Measurements from ENCODE around the gene ZPR1.
"Not testable (repeated sequence)": the region's sequence is repeated elsewhere in the genome, so short reads cannot be mapped to it uniquely, and the experiment has no call there.

The ZPR1 gene

DNA sequence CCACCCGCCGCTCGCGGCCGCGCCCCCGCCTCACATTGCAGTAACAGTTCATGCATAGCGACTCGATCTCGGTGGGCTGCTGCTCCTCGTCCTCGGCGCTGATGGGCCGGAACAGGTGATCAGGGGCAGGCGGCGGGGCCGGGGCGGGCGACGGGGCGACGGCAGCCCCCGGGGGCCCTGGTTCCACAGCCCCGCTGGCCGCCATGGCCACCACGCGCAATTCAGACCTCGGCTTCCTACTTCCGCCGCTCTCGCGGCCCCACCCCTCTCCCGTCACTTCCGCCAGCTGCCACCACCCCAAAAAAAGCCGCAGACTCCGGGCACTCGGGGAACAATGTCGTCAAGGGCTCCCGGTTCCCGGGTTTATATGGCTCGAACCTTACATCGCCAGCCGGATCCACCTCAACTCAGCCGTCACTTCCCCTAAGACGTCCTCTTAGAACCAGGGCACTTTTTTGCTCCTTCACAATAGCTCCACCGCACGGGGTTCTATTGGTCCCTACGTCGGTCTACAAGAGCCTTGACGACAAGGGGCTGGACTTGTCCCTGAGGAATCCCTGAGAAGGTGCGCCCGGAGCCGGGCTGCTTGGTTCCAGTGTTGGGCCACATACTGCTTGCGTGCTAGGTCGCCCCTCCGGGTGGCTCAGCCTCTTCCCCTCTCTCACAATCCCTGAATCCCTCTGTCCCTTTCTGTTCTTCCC lies at the start of gene ZPR1:
TSS of gene ZPR1 (minus strand) at position 238 of the 701 bp plus-strand sequence. CDS start at position 205, 33 bp downstream.
- peaks cover 20% of the 10 kb centered on the region for H3K4me1 ChIP-seq (ENCODE audit: insufficient read depth, low read length)
- peak within 1 kb of the TSS; percentile 78 for H3K27ac ChIP-seq (ENCODE audit: low read depth, low read length)
- H3K36me3 ChIP-seq (ENCODE audit: insufficient read depth, low read length): peaks cover 35% of the 10 kb centered on the region
- peak within 1 kb of the TSS; percentile 73 to 82 for H3K4me3 ChIP-seq (ENCODE audit: low read depth in 1 of 2, low read length in 2 of 2)
- peak within 1 kb of the TSS; percentile 34 for H3K9ac ChIP-seq (ENCODE audit: low read length)
- no peaks in the 10 kb centered on the region for H3K27me3 ChIP-seq (ENCODE audit: control insufficient read depth in 1 of 2, insufficient read depth in 2 of 2, low read length in 2 of 2)
- H3K9me3 ChIP-seq (ENCODE audit: low read length): no peaks in the 10 kb centered on the region

DNA sequence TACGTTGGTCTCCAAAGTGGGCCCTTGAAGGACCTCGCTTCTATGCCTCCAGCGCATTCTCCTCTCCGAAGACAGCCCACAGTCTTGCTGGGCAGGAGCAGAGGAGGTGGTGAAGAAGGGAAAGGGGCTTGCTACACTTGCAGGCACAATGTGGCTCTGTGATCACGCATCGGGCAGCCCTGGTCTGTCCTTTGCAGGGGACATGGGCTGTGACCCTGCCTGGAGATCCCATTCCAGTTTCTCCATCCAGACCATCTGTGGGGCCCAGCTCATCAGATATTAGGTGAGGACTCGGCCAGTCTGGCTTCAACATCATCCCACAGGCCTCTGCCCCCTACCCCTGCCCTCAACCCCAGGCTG lies 48.8 kb upstream of the ZPR1 start:
- no peak overlapping the region for H3K9ac ChIP-seq (ENCODE audit: low read length)
- H3K36me3 ChIP-seq (ENCODE audit: insufficient read depth, low read length): no peaks in the 10 kb centered on the region
- H3K9me3 ChIP-seq (ENCODE audit: low read length): no peaks in the 10 kb centered on the region
- H3K27me3 ChIP-seq (ENCODE audit: control insufficient read depth in 1 of 2, insufficient read depth in 2 of 2, low read length in 2 of 2): no peaks in the 10 kb centered on the region
- H3K27ac ChIP-seq (ENCODE audit: low read depth, low read length): no peak overlapping the region
- no peak overlapping the region for H3K4me3 ChIP-seq (ENCODE audit: low read depth in 1 of 2, low read length in 2 of 2)
- H3K4me1 ChIP-seq (ENCODE audit: insufficient read depth, low read length): peaks cover 6% of the 10 kb centered on the region

- Histone ChIP-seq H3K4me3 (ENCODE audit: low read depth in 1 of 2, low read length in 2 of 2) (peak overlapping the region; percentile 11 to 47), H3K27ac (ENCODE audit: low read depth, low read length) (peak overlapping the region; percentile 67), H3K9ac (ENCODE audit: low read length) (no peak overlapping the region), H3K9me3 (ENCODE audit: low read length) (no peaks in the 10 kb centered on the region), H3K4me1 (ENCODE audit: insufficient read depth, low read length) (peaks cover 6% of the 10 kb centered on the region), H3K36me3 (ENCODE audit: insufficient read depth, low read length) (no peaks in the 10 kb centered on the region), H3K27me3 (ENCODE audit: control insufficient read depth in 1 of 2, insufficient read depth in 2 of 2, low read length in 2 of 2) (no peaks in the 10 kb centered on the region)
Observed at GRCh38 chr11:116835791-116836631, 48.2 kb upstream of the ZPR1 start.

DNA sequence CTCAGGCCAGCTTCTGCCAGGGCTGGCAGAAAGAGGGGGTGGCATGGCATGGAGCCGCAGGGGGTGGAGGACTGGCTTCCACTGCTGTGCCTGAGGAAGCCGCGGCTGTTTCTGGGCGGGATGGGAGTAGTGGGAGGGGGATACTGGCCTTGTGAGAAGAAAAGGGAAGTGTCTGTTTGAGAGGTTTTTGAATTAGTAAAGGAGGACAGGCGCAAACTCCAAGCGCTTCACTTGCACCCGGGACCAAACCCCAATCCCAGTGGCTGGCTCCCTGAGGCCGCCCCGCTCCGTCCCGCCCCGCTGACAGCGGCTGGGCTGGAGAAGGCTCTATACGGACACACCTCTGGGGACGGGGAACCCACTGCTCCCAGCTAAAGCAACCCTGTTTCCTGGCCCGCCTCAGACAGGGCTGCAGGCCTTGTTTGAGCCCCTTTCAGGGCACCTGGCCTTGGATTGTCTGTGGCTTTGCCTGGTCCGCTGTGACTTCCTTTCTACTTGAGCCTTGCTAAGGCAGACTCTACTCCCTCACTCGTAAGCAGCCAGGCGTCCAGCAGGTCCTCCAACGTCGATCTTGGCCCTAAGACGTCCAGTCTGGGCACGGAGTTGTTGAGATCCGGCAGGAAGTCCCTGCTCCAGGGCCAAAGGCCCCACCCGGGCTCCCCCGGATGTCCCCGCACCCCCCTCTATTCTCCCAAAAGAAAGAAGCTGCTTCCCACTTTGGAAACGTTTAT lies 47.4 kb upstream of the ZPR1 start:
- Histone ChIP-seq H3K9me3 (ENCODE audit: low read length) (no peaks in the 10 kb centered on the region), H3K4me3 (ENCODE audit: low read depth in 1 of 2, low read length in 2 of 2) (peak overlapping the region; percentile 11 to 47), H3K27ac (ENCODE audit: low read depth, low read length) (peak overlapping the region; percentile 67), H3K4me1 (ENCODE audit: insufficient read depth, low read length) (peaks cover 6% of the 10 kb centered on the region), H3K9ac (ENCODE audit: low read length) (peak overlapping the region; percentile 27), H3K36me3 (ENCODE audit: insufficient read depth, low read length) (no peaks in the 10 kb centered on the region), H3K27me3 (ENCODE audit: control insufficient read depth in 1 of 2, insufficient read depth in 2 of 2, low read length in 2 of 2) (no peaks in the 10 kb centered on the region)

GRCh38 chr11:116834535-116835041 lies 46.8 kb upstream of the ZPR1 start:
- H3K4me1 ChIP-seq (ENCODE audit: insufficient read depth, low read length); H3K9me3 ChIP-seq (ENCODE audit: low read length); H3K27ac ChIP-seq (ENCODE audit: low read depth, low read length); H3K27me3 ChIP-seq (ENCODE audit: control insufficient read depth in 1 of 2, insufficient read depth in 2 of 2, low read length in 2 of 2); H3K4me3 ChIP-seq (ENCODE audit: low read depth in 1 of 2, low read length in 2 of 2); H3K9ac ChIP-seq (ENCODE audit: low read length); H3K36me3 ChIP-seq (ENCODE audit: insufficient read depth, low read length): not testable (repeated sequence)

- no peaks in the 10 kb centered on the region for H3K27me3 ChIP-seq (ENCODE audit: control insufficient read depth in 1 of 2, insufficient read depth in 2 of 2, low read length in 2 of 2)
- H3K4me3 ChIP-seq (ENCODE audit: low read depth in 1 of 2, low read length in 2 of 2): no peak overlapping the region
- no peak overlapping the region for H3K9ac ChIP-seq (ENCODE audit: low read length)
- no peaks in the 10 kb centered on the region for H3K36me3 ChIP-seq (ENCODE audit: insufficient read depth, low read length)
- H3K4me1 ChIP-seq (ENCODE audit: insufficient read depth, low read length): peaks cover 6% of the 10 kb centered on the region
- H3K9me3 ChIP-seq (ENCODE audit: low read length): no peaks in the 10 kb centered on the region
- no peak overlapping the region for H3K27ac ChIP-seq (ENCODE audit: low read depth, low read length)
Observed at GRCh38 chr11:116833816-116834534, 46.2 kb upstream of the ZPR1 start.

GRCh38 chr11:116833491-116833815 lies 45.6 kb upstream of the ZPR1 start:
- H3K9ac ChIP-seq (ENCODE audit: low read length): no peak overlapping the region
- H3K27ac ChIP-seq (ENCODE audit: low read depth, low read length): no peak overlapping the region
- no peaks in the 10 kb centered on the region for H3K27me3 ChIP-seq (ENCODE audit: control insufficient read depth in 1 of 2, insufficient read depth in 2 of 2, low read length in 2 of 2)
- H3K4me3 ChIP-seq (ENCODE audit: low read depth in 1 of 2, low read length in 2 of 2): no peak overlapping the region
- no peaks in the 10 kb centered on the region for H3K9me3 ChIP-seq (ENCODE audit: low read length)
- no peaks in the 10 kb centered on the region for H3K36me3 ChIP-seq (ENCODE audit: insufficient read depth, low read length)
- peaks cover 6% of the 10 kb centered on the region for H3K4me1 ChIP-seq (ENCODE audit: insufficient read depth, low read length)

GRCh38 chr11:116832350-116833290 lies 44.8 kb upstream of the ZPR1 start:
- no peaks in the 10 kb centered on the region for H3K36me3 ChIP-seq (ENCODE audit: insufficient read depth, low read length)
- H3K9ac ChIP-seq (ENCODE audit: low read length): no peak overlapping the region
- H3K4me1 ChIP-seq (ENCODE audit: insufficient read depth, low read length): peaks cover 6% of the 10 kb centered on the region
- no peak overlapping the region for H3K27ac ChIP-seq (ENCODE audit: low read depth, low read length)
- no peaks in the 10 kb centered on the region for H3K9me3 ChIP-seq (ENCODE audit: low read length)
- H3K27me3 ChIP-seq (ENCODE audit: control insufficient read depth in 1 of 2, insufficient read depth in 2 of 2, low read length in 2 of 2): no peaks in the 10 kb centered on the region
- H3K4me3 ChIP-seq (ENCODE audit: low read depth in 1 of 2, low read length in 2 of 2): no peak overlapping the region

- H3K9me3 ChIP-seq (ENCODE audit: low read length): no peaks in the 10 kb centered on the region
- no peaks in the 10 kb centered on the region for H3K27me3 ChIP-seq (ENCODE audit: control insufficient read depth in 1 of 2, insufficient read depth in 2 of 2, low read length in 2 of 2)
- no peak overlapping the region for H3K9ac ChIP-seq (ENCODE audit: low read length)
- peaks cover 6% of the 10 kb centered on the region for H3K4me1 ChIP-seq (ENCODE audit: insufficient read depth, low read length)
- no peak overlapping the region for H3K27ac ChIP-seq (ENCODE audit: low read depth, low read length)
- H3K4me3 ChIP-seq (ENCODE audit: low read depth in 1 of 2, low read length in 2 of 2): no peak overlapping the region
- no peaks in the 10 kb centered on the region for H3K36me3 ChIP-seq (ENCODE audit: insufficient read depth, low read length)
Observed at GRCh38 chr11:116831790-116832349, 44.0 kb upstream of the ZPR1 start.

Measured in muscle layer of colon (tissue), 2 donors.